WTC11 (cell line): ENCODE measurements around the gene CPNE4. TPM values are rescaled to one million over a fixed set of nuclear protein-coding genes. Genes with fewer than 3 reads are reported as not detected.

Experiments
- ATAC-seq: fragments of 200-7000 bp; cut with Tn5 transposase; 2 replicates; pipeline ENCODE4 v1.10.0; 2021; ENCODE audit warnings: mild to moderate bottlenecking, moderate library complexity
- CTCF ChIA-PET: fragments of 300-600 bp; sonication (Branson Sonifier 250); formaldehyde crosslinking; loops from one replicate; lab custom pipeline; 2021; ENCODE audit warnings: antibody characterized with exemption; lab: Charles Lee
- POLR2A ChIA-PET: fragments of 350-600 bp; sonication (Branson Sonifier 250); formaldehyde crosslinking; loops from one replicate; lab custom pipeline; 2021; ENCODE audit warnings: antibody characterized with exemption; lab: Charles Lee
- DNase-seq: peaks from one replicate; pipeline ENCODE4 v3.0.0; 2021; ENCODE audit warnings: low spot score
- H3K27ac Mint-ChIP-seq: 2 replicates; pipeline ENCODE4 v1.8.0; 2021; ENCODE audit warnings: mixed read lengths
- H3K27me3 Mint-ChIP-seq: 2 replicates; pipeline ENCODE4 v1.8.0; 2021; ENCODE audit warnings: low read depth, mild to moderate bottlenecking, moderate library complexity, mixed read lengths
- H3K36me3 Mint-ChIP-seq: 2 replicates; pipeline ENCODE4 v1.8.0; 2021; ENCODE audit warnings: mixed read lengths
- H3K4me1 Mint-ChIP-seq: 2 replicates; pipeline ENCODE4 v1.8.0; 2022; ENCODE audit warnings: mixed read lengths
- H3K4me3 Mint-ChIP-seq: 2 replicates; pipeline ENCODE4 v1.8.0; 2021; ENCODE audit warnings: mild to moderate bottlenecking, moderate library complexity, mixed read lengths
- H3K9me3 Mint-ChIP-seq: 2 replicates; pipeline ENCODE4 v1.8.0; 2021; ENCODE audit warnings: mixed read lengths
- AR ChIP-seq: fragments of 250-450 bp; sonication (Bioruptor Pico); IDR thresholded peaks from 2 replicates; pipeline ENCODE4 v1.9.0; 2021; ENCODE audit warnings: mild to moderate bottlenecking
- ATF2 ChIP-seq: sonication (generic); formaldehyde crosslinking; IDR thresholded peaks from 2 replicates; pipeline ENCODE4 v1.8.1; 2022; ENCODE audit warnings: low read depth, missing genetic modification reagents, borderline replicate concordance
- ATF6 ChIP-seq: sonication (generic); formaldehyde crosslinking; IDR thresholded peaks from 2 replicates; pipeline ENCODE4 v1.8.1; 2023; ENCODE audit warnings: mild to moderate bottlenecking, missing genetic modification reagents
- CREB1 ChIP-seq: sonication (generic); formaldehyde crosslinking; IDR thresholded peaks from 2 replicates; pipeline ENCODE4 v1.8.0; 2023; ENCODE audit warnings: mild to moderate bottlenecking, missing genetic modification reagents
- CTCF ChIP-seq: fragments of 200-600 bp; IDR thresholded peaks from 2 replicates; pipeline ENCODE4 v1.8.0; 2022; ENCODE audit warnings: antibody characterized with exemption
- ETV6 ChIP-seq: sonication (generic); formaldehyde crosslinking; IDR thresholded peaks from 2 replicates; pipeline ENCODE4 v1.8.1; 2022; ENCODE audit warnings: mild to moderate bottlenecking, missing genetic modification reagents
- GTF2I ChIP-seq: fragments of 250-450 bp; sonication (Bioruptor Pico); conservative IDR thresholded peaks from 2 replicates; pipeline ENCODE4 v1.4.0; 2021; ENCODE audit warnings: mild to moderate bottlenecking
- HMGXB4 ChIP-seq: sonication (generic); formaldehyde crosslinking; IDR thresholded peaks from 2 replicates; pipeline ENCODE4 v1.8.1; 2023; ENCODE audit warnings: mild to moderate bottlenecking, moderate library complexity, missing genetic modification reagents
- JUN ChIP-seq: sonication (generic); formaldehyde crosslinking; IDR thresholded peaks from 2 replicates; pipeline ENCODE4 v1.8.0; 2023; ENCODE audit warnings: mild to moderate bottlenecking, missing genetic modification reagents
- MLX ChIP-seq: sonication (generic); formaldehyde crosslinking; IDR thresholded peaks from 2 replicates; pipeline ENCODE4 v1.8.1; 2023; ENCODE audit warnings: mild to moderate bottlenecking, missing genetic modification reagents, moderate library complexity
- NR3C1 ChIP-seq: sonication (generic); formaldehyde crosslinking; conservative IDR thresholded peaks from 2 replicates; pipeline ENCODE4 v1.8.1; 2023; ENCODE audit warnings: low read depth, mild to moderate bottlenecking, missing genetic modification reagents
- PRDM15 ChIP-seq: sonication (generic); formaldehyde crosslinking; IDR thresholded peaks from 2 replicates; pipeline ENCODE4 v1.8.0; 2022; ENCODE audit warnings: missing genetic modification reagents
- PRRX2 ChIP-seq: fragments of 250-450 bp; sonication (Bioruptor Pico); IDR thresholded peaks from 2 replicates; pipeline ENCODE4 v1.8.0; 2021; ENCODE audit warnings: mild to moderate bottlenecking
- RELA ChIP-seq: sonication (generic); formaldehyde crosslinking; IDR thresholded peaks from 2 replicates; pipeline ENCODE4 v1.8.1; 2022; ENCODE audit warnings: missing genetic modification reagents, mild to moderate bottlenecking, borderline replicate concordance
- SMAD3 ChIP-seq: sonication (generic); formaldehyde crosslinking; IDR thresholded peaks from 2 replicates; pipeline ENCODE4 v1.8.0; 2022; ENCODE audit warnings: missing genetic modification reagents, mild to moderate bottlenecking, borderline replicate concordance
- TP53 ChIP-seq: sonication (generic); formaldehyde crosslinking; IDR thresholded peaks from 2 replicates; pipeline ENCODE4 v1.8.1; 2023; ENCODE audit warnings: mild to moderate bottlenecking, missing genetic modification reagents
- USF1 ChIP-seq: sonication (generic); formaldehyde crosslinking; IDR thresholded peaks from 2 replicates; pipeline ENCODE4 v1.8.0; 2022; ENCODE audit warnings: mild to moderate bottlenecking, missing genetic modification reagents
- ZNF232 ChIP-seq: sonication (generic); formaldehyde crosslinking; IDR thresholded peaks from 2 replicates; pipeline ENCODE4 v1.8.0; 2022; ENCODE audit warnings: mild to moderate bottlenecking, missing genetic modification reagents
- ZNF416 ChIP-seq: fragments of 250-450 bp; sonication (Bioruptor Pico); IDR thresholded peaks from 2 replicates; pipeline ENCODE4 v1.9.0; 2021; ENCODE audit warnings: mild to moderate bottlenecking, inconsistent platforms
- total RNA-seq: library from RNA; stranded (reverse); gene quantifications from 3 replicates; pipeline ENCODE4 v1.2.3, GENCODE V29; 2021

The CPNE4 gene
- total RNA-seq, 1 experiment from 2014 or later, result 2.4 TPM

- Mint-ChIP-seq H3K36me3 (no peaks in the 10 kb centered on the region), H3K4me1 (peaks cover 3% of the 10 kb centered on the region; the same call in 1 of the 2 replicates), H3K9me3 (no peaks in the 10 kb centered on the region), H3K27me3 (no peaks in the 10 kb centered on the region), H3K27ac (no peak overlapping the region), H3K4me3 (no peak overlapping the region)
- POLR2A ChIA-PET, result no interaction called here
- no peak for TF ChIP-seq PRRX2 (CRISPR knock-in tag)
- no peak for TF ChIP-seq MLX (CRISPR knock-in tag)
- no peak for TF ChIP-seq PRDM15 (CRISPR knock-in tag)
- TF ChIP-seq ZNF416 (CRISPR knock-in tag), result no peak
- TF ChIP-seq CREB1, result no peak
- TF ChIP-seq ATF6, result no peak
- no peak for TF ChIP-seq GTF2I (CRISPR knock-in tag)
- no peak for TF ChIP-seq AR
- TF ChIP-seq USF1 (CRISPR knock-in tag), result no peak
- CTCF ChIA-PET, result interaction anchor here (0.7 to 1.2 kb wide), 2 partner anchors 418 to 422 kb away, joined by 3 read pairs; partner anchors contain the start of gene CPNE4
- DNase-seq (no peak), ATAC-seq (no peak)
Observed at GRCh38 chr3:131616719-131617118, 418.1 kb downstream of the CPNE4 start.

- CTCF ChIA-PET, result interaction anchor here (0.6 kb wide), 1 partner anchor 188 kb away, joined by 4 read pairs; no protein-coding TSS in a partner anchor
- TF ChIP-seq SMAD3, result no peak
- no peak for TF ChIP-seq ATF2
- TF ChIP-seq ETV6, result no peak
- TF ChIP-seq ZNF416 (CRISPR knock-in tag), result no peak
- no peak for TF ChIP-seq HMGXB4 (CRISPR knock-in tag)
- no peak for TF ChIP-seq RELA (CRISPR knock-in tag)
- TF ChIP-seq JUN (CRISPR knock-in tag), result no peak
- no peak for TF ChIP-seq TP53
- TF ChIP-seq NR3C1 (CRISPR knock-in tag), result no peak
- TF ChIP-seq CTCF, result no peak
- TF ChIP-seq ZNF232 (CRISPR knock-in tag), result no peak
- TF ChIP-seq, all 79 proteins: peak for 0
- Mint-ChIP-seq H3K9me3 (no peaks in the 10 kb centered on the region), H3K4me3 (no peak overlapping the region), H3K27ac (no peak overlapping the region), H3K27me3 (no peaks in the 10 kb centered on the region), H3K36me3 (no peaks in the 10 kb centered on the region), H3K4me1 (no peaks in the 10 kb centered on the region)
- ATAC-seq (no peak), DNase-seq (no peak)
- POLR2A ChIA-PET, result no interaction called here
Observed at GRCh38 chr3:131612745-131613144, 422.1 kb downstream of the CPNE4 start.
